HG03442 (cell line): ENCODE measurements around the gene RUSC2.
"Not testable (repeated sequence)": the region's sequence is repeated elsewhere in the genome, so short reads cannot be mapped to it uniquely, and the experiment has no call there.

ENCODE experiments used
- ATAC-seq: cut with Tn5 transposase; IDR thresholded peaks from one replicate; pipeline ENCODE4 v1.9.1; 2021; ENCODE audit warnings: mild to moderate bottlenecking, moderate library complexity; ENCODE audit not compliant: unreplicated experiment

The RUSC2 gene

DNA sequence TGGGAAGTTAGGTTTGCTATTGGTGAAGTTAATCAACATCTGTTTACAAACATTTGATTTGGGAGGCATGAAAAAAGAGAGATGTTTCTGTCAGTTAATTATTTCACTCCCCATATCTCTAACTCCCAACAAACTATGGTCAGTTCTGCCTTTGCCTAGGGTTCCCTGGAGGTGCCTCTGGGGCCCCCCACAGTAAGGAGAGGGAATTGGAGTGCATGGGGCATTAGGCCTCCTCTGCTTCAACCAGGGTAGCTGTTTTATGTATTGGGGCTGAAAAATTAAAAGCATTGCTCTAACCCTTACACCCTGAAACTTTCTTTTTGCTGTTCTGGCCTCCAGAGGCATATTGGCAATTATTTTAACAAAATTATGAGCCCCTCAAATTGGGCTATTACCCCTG is 32.3 kb downstream of the RUSC2 start:
- ATAC-seq = no peak

GRCh38 chr9:35522700-35523099 is 32.8 kb downstream of the RUSC2 start:
- no peak for ATAC-seq

- ATAC-seq = not testable (repeated sequence)
Observed at GRCh38 chr9:35523556-35523955, 33.6 kb downstream of the RUSC2 start.

DNA sequence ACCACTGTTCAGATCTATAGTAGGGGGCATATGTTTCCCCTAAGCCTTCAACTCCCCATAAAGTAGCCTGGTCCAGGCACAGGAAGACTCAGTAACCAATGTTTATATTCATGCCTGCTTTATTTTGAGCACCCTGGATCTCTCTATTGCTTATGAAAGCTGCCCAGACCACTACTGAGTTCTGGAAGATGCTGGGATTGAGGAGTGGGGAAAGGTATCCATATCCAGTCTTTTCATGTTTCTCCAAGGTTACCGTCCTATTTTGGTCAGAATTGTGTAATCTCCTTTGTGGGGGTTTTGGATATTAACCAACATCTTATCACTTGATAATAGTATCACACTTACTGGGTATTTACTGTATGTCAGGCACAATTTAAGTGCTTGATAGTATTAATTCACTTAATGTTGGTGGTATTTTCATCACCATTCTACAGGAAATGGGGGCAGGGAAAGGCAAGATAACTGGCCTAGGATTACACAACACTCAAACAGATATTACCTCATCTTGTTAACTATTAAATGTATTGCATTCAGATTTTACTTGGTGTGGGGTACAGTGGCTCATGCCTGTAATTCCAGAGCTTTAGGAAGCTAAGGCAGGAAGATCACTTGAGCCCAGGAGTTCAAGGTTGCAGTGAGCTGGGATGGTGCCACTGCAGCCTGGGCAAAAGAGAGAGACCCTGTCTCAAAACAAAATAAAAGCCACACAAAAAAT is 36.3 kb downstream of the RUSC2 start:
- ATAC-seq = no peak

GRCh38 chr9:35529161-35529823 is 39.4 kb downstream of the RUSC2 start:
- ATAC-seq = no peak

- ATAC-seq = no peak
Observed at GRCh38 chr9:35533398-35533797, 43.5 kb downstream of the RUSC2 start.

DNA sequence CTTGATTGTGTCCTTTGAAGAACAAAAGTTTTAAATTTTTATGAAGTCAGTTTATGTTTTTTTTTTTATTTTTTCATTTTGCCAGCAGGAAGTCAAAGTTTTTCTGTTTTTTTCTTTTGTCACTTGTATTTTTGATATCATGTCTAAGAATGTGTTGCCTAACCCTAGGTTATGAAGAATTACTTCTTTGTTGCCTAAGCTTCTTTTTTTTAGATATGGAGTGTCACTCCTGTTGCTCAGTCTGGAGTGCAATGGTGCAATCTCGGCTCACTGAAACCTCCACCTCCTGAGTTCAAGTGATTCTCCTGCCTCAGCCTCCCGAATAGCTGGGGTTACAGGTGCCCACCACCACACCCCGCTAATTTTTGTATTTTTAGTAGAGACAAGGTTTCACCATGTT is 45.0 kb downstream of the RUSC2 start:
- ATAC-seq = not testable (repeated sequence)

DNA sequence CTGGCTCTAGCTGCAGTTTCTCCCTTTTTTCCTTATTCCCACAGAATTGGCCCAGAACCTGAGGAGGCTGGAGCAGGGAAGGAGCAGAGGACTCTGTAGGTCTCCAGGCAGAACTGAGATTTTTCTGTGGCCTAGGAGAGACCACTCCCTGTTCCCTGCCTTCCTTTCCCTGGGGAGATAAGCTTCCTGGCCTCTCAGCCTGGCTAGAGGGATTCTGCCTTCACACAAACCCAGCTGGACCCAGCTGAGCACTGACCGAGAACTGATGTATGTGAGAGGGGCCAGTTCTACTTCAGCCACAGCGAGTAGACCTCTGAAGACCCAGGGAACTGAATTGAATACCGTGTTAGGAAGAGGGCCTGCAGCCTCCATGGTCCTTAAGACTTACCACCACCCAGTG is 48.0 kb downstream of the RUSC2 start:
- ATAC-seq = no peak

DNA sequence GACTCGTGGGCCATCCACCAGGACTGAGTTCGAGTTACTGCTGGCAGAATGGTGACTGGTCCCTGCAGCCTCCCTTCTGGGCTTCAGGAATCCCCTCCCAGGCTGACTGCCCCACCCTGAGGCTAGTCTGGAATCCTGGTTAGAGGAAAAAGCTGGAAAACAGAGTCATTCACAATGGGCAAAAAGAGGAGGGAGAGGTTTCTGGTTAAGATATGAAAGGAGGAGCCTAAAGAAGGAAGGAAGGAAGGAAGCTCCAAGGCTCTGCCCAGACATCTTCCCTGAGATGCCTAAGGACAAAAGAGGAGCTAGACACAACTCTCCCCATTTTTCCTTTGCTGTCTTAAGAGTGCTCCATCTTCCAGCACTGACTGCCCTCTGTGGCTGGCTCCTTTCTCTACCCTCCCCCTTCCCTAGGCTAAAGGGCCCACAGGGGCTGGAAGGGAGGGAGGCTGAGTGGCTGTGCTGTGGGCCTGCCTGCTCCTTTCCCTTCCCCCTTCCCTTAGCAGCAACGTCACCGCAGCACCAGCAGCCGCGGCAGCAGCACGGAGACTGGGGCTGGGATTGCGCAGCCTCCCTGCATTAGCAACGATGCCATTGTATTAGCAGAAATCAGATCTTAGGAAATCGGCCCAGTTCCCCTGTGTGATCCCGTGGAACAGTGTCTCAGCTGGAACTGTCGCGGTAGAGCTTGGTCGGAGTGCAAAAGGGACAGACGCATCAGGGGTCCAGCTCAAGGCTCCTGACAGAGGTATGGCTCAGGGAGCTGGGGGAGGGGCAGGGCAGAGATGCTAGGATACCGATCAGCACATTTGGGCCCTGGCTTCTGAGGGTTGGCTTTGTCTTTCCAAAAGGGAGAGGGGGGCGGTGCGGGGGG is 48.7 kb downstream of the RUSC2 start:
- ATAC-seq = no peak
